Spinal cord (tissue), 10 donors: ENCODE results near the gene SFRP5. TPM values are rescaled to one million over a fixed set of nuclear protein-coding genes. Genes with fewer than 3 reads are reported as not detected.

Experiments used
- DNase-seq, 6 donors: peaks; one replicate each; pipeline versions ENCODE4 v3.0.0 to v3.0.0-alpha.2; 2013 to 2015; ENCODE audit warnings: low spot score in 6 of 6, low read depth in 4 of 6
- H3K27ac ChIP-seq: one replicate; pipeline ENCODE4 v1.5.1; 2013; ENCODE audit warnings: low read depth, low read length, control low read depth
- H3K27me3 ChIP-seq: one replicate; pipeline ENCODE4 v1.6.1; 2013; ENCODE audit warnings: low read length; ENCODE audit not compliant: control insufficient read depth, insufficient read depth
- H3K36me3 ChIP-seq: one replicate; pipeline ENCODE4 v1.6.1; 2013; ENCODE audit warnings: low read length; ENCODE audit not compliant: control insufficient read depth, insufficient read depth
- H3K4me1 ChIP-seq: one replicate; pipeline ENCODE4 v1.6.1; 2013; ENCODE audit warnings: low read length; ENCODE audit not compliant: control insufficient read depth, insufficient read depth
- H3K4me3 ChIP-seq: one replicate; pipeline ENCODE4 v1.5.1; 2013; ENCODE audit warnings: low read depth, low read length, control low read depth
- H3K9me3 ChIP-seq: one replicate; pipeline ENCODE4 v1.6.1; 2013; ENCODE audit warnings: low read length; ENCODE audit not compliant: control insufficient read depth, insufficient read depth
- WGBS: methylation state at CpG from one replicate; pipeline ENCODE4 v1.1.5; 2013; ENCODE audit warnings: missing lambda C conversion rate; ENCODE audit not compliant: insufficient coverage; 5-methylcytosine and 5-hydroxymethylcytosine counted together
- polyA plus RNA-seq, 2 donors: library from polyadenylated mRNA; unstranded; fragments of 120-200 nt; gene quantifications; one replicate each; pipeline ENCODE4 v1.2.1, GENCODE V29; 2013; ENCODE audit not compliant: insufficient read length in 2 of 2
- total RNA-seq, 2 donors: library from RNA; depleted of rRNA in 1 of 2; stranded (reverse); fragments of 120-200 nt in 1 of 2; fragments of >200 nt in 1 of 2; gene quantifications; one replicate each; pipeline versions ENCODE4 v1.2.3 to v1.2.4, GENCODE V29; 2013 to 2014
- donor health status: healthy.

SFRP5 gene
- total and polyA plus RNA-seq, 4 donors = 4.1 to 9.6 (median 5.5) TPM

- Histone ChIP-seq H3K4me1 (peaks cover 40% of the 10 kb centered on the region), H3K27ac (no peak overlapping the region), H3K4me3 (no peak overlapping the region), H3K9me3 (no peaks in the 10 kb centered on the region), H3K27me3 (peaks cover 18% of the 10 kb centered on the region), H3K36me3 (peaks cover 20% of the 10 kb centered on the region)
- WGBS = 91% methylated on average over 18 of the region's 22 CpGs
- DNase-seq = no peak
Observed at GRCh38 chr10:97766996-97767924, 4.5 kb downstream of the SFRP5 start.

GRCh38 chr10:97766106-97766810, 5.5 kb downstream of the SFRP5 start:
- Histone ChIP-seq H3K4me1 (peaks cover 43% of the 10 kb centered on the region), H3K27ac (no peak overlapping the region), H3K9me3 (no peaks in the 10 kb centered on the region), H3K36me3 (peaks cover 29% of the 10 kb centered on the region), H3K4me3 (no peak overlapping the region), H3K27me3 (peaks cover 12% of the 10 kb centered on the region)
- no peak for DNase-seq
- WGBS = 92% methylated on average over 11 of the region's 13 CpGs

DNA sequence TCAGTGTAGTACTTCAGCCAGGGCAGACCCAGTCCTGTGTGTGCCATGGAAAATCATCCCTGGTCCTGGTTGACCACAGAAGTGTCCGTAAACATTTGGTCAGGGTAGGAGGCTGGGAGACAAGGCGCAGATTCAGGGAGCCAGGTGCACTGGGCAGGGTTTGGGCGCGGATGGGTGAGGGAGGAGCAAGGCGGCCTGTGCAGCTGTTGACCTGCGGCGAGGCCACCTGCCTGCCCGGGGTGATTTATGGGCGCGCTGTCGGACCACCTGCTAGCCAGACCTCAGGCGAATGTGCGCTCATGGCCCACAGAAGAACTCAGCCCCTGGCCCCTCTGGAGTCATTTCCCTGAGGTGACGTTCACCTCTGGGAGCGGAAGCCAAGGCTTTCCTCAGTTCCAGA, 6.6 kb downstream of the SFRP5 start:
- Histone ChIP-seq H3K4me3 (no peak overlapping the region), H3K27ac (no peak overlapping the region), H3K36me3 (peaks cover 40% of the 10 kb centered on the region), H3K27me3 (peaks cover 1% of the 10 kb centered on the region), H3K4me1 (peaks cover 48% of the 10 kb centered on the region), H3K9me3 (no peaks in the 10 kb centered on the region)
- WGBS = 77% methylated on average over 15 of the region's 15 CpGs
- no peak for DNase-seq

- Histone ChIP-seq H3K4me3 (no peak overlapping the region), H3K27me3 (no peaks in the 10 kb centered on the region), H3K27ac (no peak overlapping the region), H3K4me1 (peaks cover 55% of the 10 kb centered on the region), H3K36me3 (peaks cover 46% of the 10 kb centered on the region), H3K9me3 (no peaks in the 10 kb centered on the region)
- 95% methylated on average over 5 of the region's 7 CpGs for WGBS
- no peak for DNase-seq
Observed at GRCh38 chr10:97764519-97764931, 7.3 kb downstream of the SFRP5 start.

GRCh38 chr10:97763947-97764346, 7.9 kb downstream of the SFRP5 start:
- H3K27ac ChIP-seq = no peak overlapping the region
- no peak for DNase-seq
- H3K36me3 ChIP-seq = peaks cover 52% of the 10 kb centered on the region
- H3K9me3 ChIP-seq = no peaks in the 10 kb centered on the region
- no peak overlapping the region for H3K4me3 ChIP-seq
- WGBS = 100% methylated on average over 1 of the region's 3 CpGs
- H3K4me1 ChIP-seq = peaks cover 58% of the 10 kb centered on the region
- H3K27me3 ChIP-seq = no peaks in the 10 kb centered on the region

DNA sequence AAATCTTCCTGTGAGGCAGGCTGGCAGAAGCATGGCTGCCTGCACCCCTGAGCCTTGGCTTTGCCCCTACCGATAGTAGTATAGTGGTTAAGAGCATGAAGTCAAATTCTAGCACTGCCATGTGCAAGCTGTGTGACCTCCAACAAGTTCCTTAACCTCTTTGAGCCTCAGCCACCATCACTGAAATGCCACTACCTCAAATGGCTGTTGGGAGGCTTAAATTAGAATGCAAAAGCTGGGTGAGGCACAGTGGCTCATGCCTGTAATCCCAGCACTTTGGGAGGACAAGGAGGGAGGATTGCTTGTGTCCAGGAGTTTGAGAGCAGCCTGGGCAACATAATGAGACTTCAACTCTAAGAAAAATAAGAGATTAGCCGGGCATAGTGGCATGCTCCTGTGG, 8.4 kb downstream of the SFRP5 start:
- no peaks in the 10 kb centered on the region for H3K9me3 ChIP-seq
- H3K36me3 ChIP-seq = peaks cover 52% of the 10 kb centered on the region
- DNase-seq = no peak
- H3K4me1 ChIP-seq = peaks cover 55% of the 10 kb centered on the region
- 100% methylated on average over 1 of the region's 2 CpGs for WGBS
- no peak overlapping the region for H3K4me3 ChIP-seq
- H3K27me3 ChIP-seq = no peaks in the 10 kb centered on the region
- H3K27ac ChIP-seq = peak overlapping the region; percentile 70

- H3K4me3 ChIP-seq = no peak overlapping the region
- H3K27me3 ChIP-seq = no peaks in the 10 kb centered on the region
- H3K4me1 ChIP-seq = peaks cover 55% of the 10 kb centered on the region
- no peaks in the 10 kb centered on the region for H3K9me3 ChIP-seq
- peaks cover 49% of the 10 kb centered on the region for H3K36me3 ChIP-seq
- WGBS = 34% methylated on average over 5 of the region's 5 CpGs
- H3K27ac ChIP-seq = peak overlapping the region; percentile 76
- peak in 1 of 6 donors; percentile 49 for DNase-seq
Observed at GRCh38 chr10:97762816-97763215, 9.0 kb downstream of the SFRP5 start.

DNA sequence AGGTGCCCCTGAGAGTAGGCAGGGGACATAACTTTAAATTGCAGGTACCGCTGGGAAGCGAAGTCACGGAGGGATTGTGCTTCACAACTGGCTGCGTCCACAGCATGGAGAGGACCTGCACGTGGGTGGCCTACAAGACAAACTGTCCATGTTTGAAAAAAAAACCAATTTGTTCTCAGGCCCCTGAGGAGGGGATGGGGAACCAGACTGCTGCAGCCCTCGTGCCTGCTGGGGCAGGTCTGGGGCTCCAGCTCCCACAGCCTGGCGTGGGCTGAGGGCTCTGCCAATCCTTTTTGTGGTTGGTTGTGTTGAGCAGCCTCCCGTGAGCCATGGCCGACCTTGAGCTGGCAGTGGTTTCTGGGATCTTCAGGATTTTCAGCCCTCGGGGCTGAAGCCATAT, 9.7 kb downstream of the SFRP5 start:
- 92% methylated on average over 10 of the region's 10 CpGs for WGBS
- Histone ChIP-seq H3K27me3 (no peaks in the 10 kb centered on the region), H3K27ac (peak overlapping the region; percentile 76), H3K36me3 (peaks cover 49% of the 10 kb centered on the region), H3K4me1 (peaks cover 55% of the 10 kb centered on the region), H3K4me3 (no peak overlapping the region), H3K9me3 (no peaks in the 10 kb centered on the region)
- DNase-seq = no peak

DNA sequence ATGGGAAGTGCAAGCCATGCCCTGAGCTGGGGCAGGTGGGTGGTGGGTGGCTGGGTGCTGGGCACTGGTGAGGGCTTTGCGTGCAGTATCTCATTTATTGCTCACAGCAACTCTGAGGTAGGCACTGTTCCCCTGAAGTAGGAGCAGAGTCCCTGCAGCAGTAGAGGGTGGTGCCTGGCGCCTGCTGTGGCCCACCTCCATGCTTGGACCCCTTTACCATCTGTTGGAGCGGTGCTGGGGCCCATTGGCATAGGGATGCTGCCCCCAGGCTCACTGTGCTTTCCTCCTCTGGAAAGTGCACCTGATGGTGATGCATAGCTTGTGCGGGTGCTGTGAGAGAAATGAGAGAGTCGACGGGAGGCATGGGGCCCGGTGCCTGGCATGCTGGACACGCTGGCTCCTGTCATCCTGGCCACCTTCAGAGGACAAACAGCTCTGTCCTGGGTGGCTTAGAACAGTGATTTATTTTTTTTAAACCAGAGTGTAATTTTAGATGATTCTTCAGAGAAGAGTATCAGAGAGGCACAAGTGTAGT, 10.4 kb downstream of the SFRP5 start:
- peaks cover 55% of the 10 kb centered on the region for H3K4me1 ChIP-seq
- DNase-seq = no peak
- no peak overlapping the region for H3K4me3 ChIP-seq
- no peaks in the 10 kb centered on the region for H3K9me3 ChIP-seq
- WGBS = 89% methylated on average over 8 of the region's 8 CpGs
- peaks cover 54% of the 10 kb centered on the region for H3K36me3 ChIP-seq
- no peaks in the 10 kb centered on the region for H3K27me3 ChIP-seq
- no peak overlapping the region for H3K27ac ChIP-seq
